Chondrocyte (in vitro differentiated cells): ENCODE results near the gene TRIM49B. TPM values are rescaled to one million over a fixed set of nuclear protein-coding genes. Genes with fewer than 3 reads are reported as not detected.
"Not testable (repeated sequence)": the region's sequence is repeated elsewhere in the genome, so short reads cannot be mapped to it uniquely, and the experiment has no call there.

ENCODE experiments used
- DNase-seq: peaks from one replicate; pipeline ENCODE4 v3.0.0; 2021; ENCODE audit warnings: mixed read lengths, low spot score
- H3K27ac Mint-ChIP-seq: one replicate; pipeline ENCODE4 v1.8.0; 2021; ENCODE audit warnings: mild to moderate bottlenecking, moderate library complexity, mixed read lengths; ENCODE audit not compliant: unreplicated experiment
- H3K27me3 Mint-ChIP-seq: 2 replicates; pipeline ENCODE4 v1.8.0; 2021; ENCODE audit warnings: low read depth, mixed read lengths
- H3K36me3 Mint-ChIP-seq: 2 replicates; pipeline ENCODE4 v1.8.0; 2021; ENCODE audit warnings: low read depth, mixed read lengths
- H3K4me1 Mint-ChIP-seq: 2 replicates; pipeline ENCODE4 v1.8.0; 2021; ENCODE audit warnings: low read depth, mild to moderate bottlenecking, mixed read lengths
- H3K4me3 Mint-ChIP-seq: one replicate; pipeline ENCODE4 v1.8.0; 2021; ENCODE audit warnings: mild to moderate bottlenecking, moderate library complexity, mixed read lengths; ENCODE audit not compliant: unreplicated experiment
- H3K9me3 Mint-ChIP-seq: 2 replicates; pipeline ENCODE4 v1.8.0; 2021; ENCODE audit warnings: low read depth, mixed read lengths
- long read RNA-seq: library from polyadenylated mRNA; stranded (forward); transcript quantifications from one replicate; pipeline ENCODE4 v2.0.0, GENCODE V29; 2021
- total RNA-seq: library from RNA; stranded (reverse); gene quantifications from 3 replicates; pipeline ENCODE4 v1.2.1, GENCODE V29; 2021

Gene TRIM49B
- not detected in 3 replicates for total RNA-seq
- long read RNA-seq: 0 reads

- H3K36me3 Mint-ChIP-seq, H3K27me3 Mint-ChIP-seq, H3K4me1 Mint-ChIP-seq, DNase-seq, H3K4me3 Mint-ChIP-seq, H3K27ac Mint-ChIP-seq: not testable (repeated sequence)
- peaks cover 11% of the 10 kb centered on the region for H3K9me3 Mint-ChIP-seq
Observed at GRCh38 chr11:49028523-49028922, at the start of gene TRIM49B. TRIM49B (plus strand) TSS chr11:49028823; CDS start chr11:49031600, 2,777 bp downstream.

- H3K27me3 Mint-ChIP-seq, DNase-seq, H3K27ac Mint-ChIP-seq, H3K36me3 Mint-ChIP-seq, H3K4me3 Mint-ChIP-seq, H3K4me1 Mint-ChIP-seq: not testable (repeated sequence)
- peaks cover 23% of the 10 kb centered on the region for H3K9me3 Mint-ChIP-seq
Observed at GRCh38 chr11:48983785-48984184, 44.8 kb upstream of the TRIM49B start, which contains the start of gene TRIM51G. TRIM51G (minus strand) TSS chr11:48983885; CDS start chr11:48981695, 2,190 bp downstream.

- H3K4me1 Mint-ChIP-seq, H3K27me3 Mint-ChIP-seq, DNase-seq, H3K36me3 Mint-ChIP-seq, H3K4me3 Mint-ChIP-seq, H3K27ac Mint-ChIP-seq: not testable (repeated sequence)
- H3K9me3 Mint-ChIP-seq: peaks cover 22% of the 10 kb centered on the region
Observed at GRCh38 chr11:49048229-49048628, 19.6 kb downstream of the TRIM49B start.

- not testable (repeated sequence) for H3K36me3 Mint-ChIP-seq, H3K4me1 Mint-ChIP-seq, H3K27ac Mint-ChIP-seq, H3K27me3 Mint-ChIP-seq, H3K4me3 Mint-ChIP-seq, DNase-seq
- H3K9me3 Mint-ChIP-seq: peaks cover 16% of the 10 kb centered on the region
Observed at GRCh38 chr11:49049821-49050220, 21.2 kb downstream of the TRIM49B start.

- not testable (repeated sequence) for H3K36me3 Mint-ChIP-seq, H3K27ac Mint-ChIP-seq, DNase-seq, H3K4me3 Mint-ChIP-seq, H3K27me3 Mint-ChIP-seq, H3K4me1 Mint-ChIP-seq
- peaks cover 13% of the 10 kb centered on the region for H3K9me3 Mint-ChIP-seq
Observed at GRCh38 chr11:49059012-49059411, 30.4 kb downstream of the TRIM49B start, which contains the start of gene TRIM64C. TRIM64C (minus strand) TSS chr11:49059112; CDS start chr11:49059112, 0 bp downstream.

- peaks cover 24% of the 10 kb centered on the region for H3K9me3 Mint-ChIP-seq
- not testable (repeated sequence) for H3K4me1 Mint-ChIP-seq, H3K4me3 Mint-ChIP-seq, H3K36me3 Mint-ChIP-seq, H3K27ac Mint-ChIP-seq, DNase-seq, H3K27me3 Mint-ChIP-seq
Observed at GRCh38 chr11:49069897-49070296, 41.3 kb downstream of the TRIM49B start.

Other genes starting within 250 kb of the TRIM49B start
- gene TRIM51G, start 44.9 kb upstream of the TRIM49B start, total RNA-seq: not detected in 3 replicates
- gene TRIM64C, start 30.3 kb downstream of the TRIM49B start, total RNA-seq: not detected in 3 replicates
- gene FOLH1, start 179.8 kb downstream of the TRIM49B start, total RNA-seq: not detected in 3 replicates